AG09319 (cell line): Measurements from ENCODE around the gene TDG.
"Not testable (repeated sequence)": the region's sequence is repeated elsewhere in the genome, so short reads cannot be mapped to it uniquely, and the experiment has no call there.

ENCODE experiments used
- DNase-seq: peaks from one replicate; pipeline ENCODE4 v3.0.0-alpha.2; 2010; ENCODE audit warnings: low read depth; ENCODE audit errors: extremely low read depth
- TF ChIP-seq, protein P1 (sequence below): IDR thresholded peaks from 2 replicates; pipeline ENCODE4 v1.5.1; 2011; ENCODE audit warnings: low read depth, mild to moderate bottlenecking, inconsistent platforms, low read length, moderate library complexity

Gene TDG

DNA sequence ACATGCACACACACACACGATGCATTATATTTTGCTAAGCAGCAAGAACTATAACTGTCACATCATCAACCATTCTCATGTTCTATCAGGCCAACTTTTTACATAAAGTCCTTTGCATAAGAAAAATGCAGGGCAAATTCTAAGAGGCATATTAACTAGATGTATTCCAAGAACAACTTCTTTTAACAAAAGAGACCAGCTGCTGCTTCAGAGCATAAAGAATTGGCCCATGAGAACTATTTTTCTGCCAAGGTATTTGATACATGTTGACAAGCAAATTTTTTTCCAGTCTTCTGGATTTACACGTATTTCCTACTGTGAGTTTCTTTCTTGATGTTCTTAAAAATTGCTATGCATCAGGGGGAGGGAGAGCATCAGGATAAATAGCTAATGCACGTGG, 57.1 kb downstream of the TDG start:
- TF ChIP-seq, protein P1, sequence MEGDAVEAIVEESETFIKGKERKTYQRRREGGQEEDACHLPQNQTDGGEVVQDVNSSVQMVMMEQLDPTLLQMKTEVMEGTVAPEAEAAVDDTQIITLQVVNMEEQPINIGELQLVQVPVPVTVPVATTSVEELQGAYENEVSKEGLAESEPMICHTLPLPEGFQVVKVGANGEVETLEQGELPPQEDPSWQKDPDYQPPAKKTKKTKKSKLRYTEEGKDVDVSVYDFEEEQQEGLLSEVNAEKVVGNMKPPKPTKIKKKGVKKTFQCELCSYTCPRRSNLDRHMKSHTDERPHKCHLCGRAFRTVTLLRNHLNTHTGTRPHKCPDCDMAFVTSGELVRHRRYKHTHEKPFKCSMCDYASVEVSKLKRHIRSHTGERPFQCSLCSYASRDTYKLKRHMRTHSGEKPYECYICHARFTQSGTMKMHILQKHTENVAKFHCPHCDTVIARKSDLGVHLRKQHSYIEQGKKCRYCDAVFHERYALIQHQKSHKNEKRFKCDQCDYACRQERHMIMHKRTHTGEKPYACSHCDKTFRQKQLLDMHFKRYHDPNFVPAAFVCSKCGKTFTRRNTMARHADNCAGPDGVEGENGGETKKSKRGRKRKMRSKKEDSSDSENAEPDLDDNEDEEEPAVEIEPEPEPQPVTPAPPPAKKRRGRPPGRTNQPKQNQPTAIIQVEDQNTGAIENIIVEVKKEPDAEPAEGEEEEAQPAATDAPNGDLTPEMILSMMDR, result no peak
- DNase-seq, result no peak

GRCh38 chr12:104023710-104024109, 58.0 kb downstream of the TDG start:
- no peak for DNase-seq
- TF ChIP-seq, protein P1, result no peak

DNA sequence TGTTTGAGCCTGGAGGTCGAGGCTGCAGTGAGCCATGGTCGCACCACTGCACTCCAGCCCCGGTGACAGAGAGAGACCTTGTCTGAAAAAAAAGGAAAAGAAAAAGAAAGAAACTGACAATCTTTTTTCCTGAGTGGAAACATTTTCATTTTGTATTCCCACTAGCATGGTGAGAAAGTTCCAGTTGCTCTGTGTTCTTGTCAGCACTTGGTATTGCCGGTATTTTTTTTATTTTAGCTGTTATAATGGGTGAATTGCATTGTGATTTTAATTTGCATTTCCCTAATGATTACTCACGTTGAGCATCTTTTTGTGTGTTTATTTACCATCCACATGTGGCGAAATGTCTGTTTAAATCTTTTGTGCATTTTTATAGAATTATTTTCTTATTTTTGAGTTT, 58.7 kb downstream of the TDG start:
- TF ChIP-seq, protein P1, result no peak
- no peak for DNase-seq

- TF ChIP-seq, protein P1, result no peak
- no peak for DNase-seq
Measured at GRCh38 chr12:104025771-104026170, 60.1 kb downstream of the TDG start.

DNA sequence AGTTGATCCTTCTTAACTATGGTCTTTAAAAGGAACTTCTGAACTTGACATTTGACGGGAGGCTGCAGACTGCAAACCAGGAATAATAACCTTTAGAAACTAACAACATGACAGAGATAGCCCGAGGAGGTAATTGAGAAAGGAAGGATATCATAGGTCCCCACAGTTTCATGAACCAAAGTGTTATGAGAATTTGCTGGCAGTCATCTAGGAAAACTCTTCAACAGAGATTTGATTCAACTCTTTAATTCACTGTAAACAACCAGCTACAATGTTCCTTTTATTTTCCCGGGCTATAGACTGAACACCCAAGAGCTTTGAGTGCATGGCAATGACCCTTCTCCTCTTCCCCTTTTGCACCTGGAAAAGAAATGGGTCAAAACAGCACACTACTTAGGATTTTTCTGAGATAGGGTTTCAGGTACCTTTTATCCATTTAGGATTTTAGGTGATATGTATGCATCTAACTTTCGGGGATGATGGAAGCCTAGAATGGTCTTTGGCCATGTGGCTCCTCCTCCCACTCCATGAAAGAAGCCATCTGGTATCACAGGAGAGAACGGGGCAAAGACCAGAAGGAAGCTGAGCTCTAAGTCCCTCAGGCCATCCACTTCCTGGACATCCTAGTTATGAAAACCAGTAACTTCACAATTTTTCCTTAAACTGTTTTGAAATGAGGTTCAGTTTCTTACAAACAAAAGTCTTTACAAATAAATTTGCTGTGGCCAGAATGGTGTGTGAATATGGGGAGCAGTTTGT, 61.3 kb downstream of the TDG start:
- no peak for DNase-seq
- TF ChIP-seq, protein P1, result no peak

DNA sequence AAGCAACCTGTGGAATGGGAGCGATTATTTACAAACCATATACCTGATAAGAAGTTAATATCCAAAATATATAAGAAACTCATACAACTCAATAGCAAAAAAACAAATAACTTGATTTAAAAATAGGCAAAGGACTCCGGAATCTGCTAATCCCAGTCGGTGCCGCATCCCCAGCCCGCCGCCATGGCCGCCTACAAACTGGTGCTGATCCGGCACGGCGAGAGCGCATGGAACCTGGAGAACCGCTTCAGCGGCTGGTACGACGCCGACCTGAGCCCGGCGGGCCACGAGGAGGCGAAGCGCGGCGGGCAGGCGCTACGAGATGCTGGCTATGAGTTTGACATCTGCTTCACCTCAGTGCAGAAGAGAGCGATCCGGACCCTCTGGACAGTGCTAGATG, 64.9 kb downstream of the TDG start:
- DNase-seq, result not testable (repeated sequence)

- not testable (repeated sequence) for DNase-seq
Measured at GRCh38 chr12:104036143-104036542, 70.5 kb downstream of the TDG start.
